CD4-positive, alpha-beta T cell treated with Interleukin-10 for 1 hour (primary cell): ENCODE measurements around the gene ANKRD65.
A peak's percentile ranks its signal among the peaks of the same experiment; 100 is the strongest.
"Not testable (repeated sequence)": the region's sequence is repeated elsewhere in the genome, so short reads cannot be mapped to it uniquely, and the experiment has no call there.

ENCODE experiments used
- DNase-seq: peaks from one replicate; pipeline ENCODE4 v3.0.0-alpha.2; 2020

ANKRD65 gene

GRCh38 chr1:1412311-1412902 lies 8.7 kb downstream of the ANKRD65 start:
- DNase-seq = not testable (repeated sequence)

GRCh38 chr1:1411626-1412025 lies 9.4 kb downstream of the ANKRD65 start:
- no peak for DNase-seq

GRCh38 chr1:1410238-1410637 lies 10.8 kb downstream of the ANKRD65 start:
- DNase-seq = not testable (repeated sequence)

- peak; percentile 25 for DNase-seq
Observed at GRCh38 chr1:1407636-1408318, 13.3 kb downstream of the ANKRD65 start.

GRCh38 chr1:1406821-1407635 lies 14.0 kb downstream of the ANKRD65 start, which contains the start of gene MRPL20:
MRPL20 (minus strand) TSS chr1:1407293; CDS start chr1:1407217, 76 bp downstream.
- DNase-seq = peak; percentile 95

- no peak for DNase-seq
Observed at GRCh38 chr1:1406101-1406820, 14.8 kb downstream of the ANKRD65 start.

GRCh38 chr1:1403653-1404052 lies 17.4 kb downstream of the ANKRD65 start:
- no peak for DNase-seq

GRCh38 chr1:1402901-1403392 lies 18.1 kb downstream of the ANKRD65 start:
- DNase-seq = not testable (repeated sequence)

GRCh38 chr1:1402072-1402900 lies 18.8 kb downstream of the ANKRD65 start:
- DNase-seq = peak; percentile 41

- DNase-seq = no peak
Observed at GRCh38 chr1:1401457-1402010, 19.5 kb downstream of the ANKRD65 start.

GRCh38 chr1:1400576-1401456 lies 20.3 kb downstream of the ANKRD65 start:
- no peak for DNase-seq

GRCh38 chr1:1399872-1400575 lies 21.1 kb downstream of the ANKRD65 start:
- DNase-seq = peak; percentile 4

GRCh38 chr1:1399187-1399871 lies 21.7 kb downstream of the ANKRD65 start, which contains the start of gene CCNL2:
CCNL2 (minus strand) TSS chr1:1399335; CDS start chr1:1399306, 29 bp downstream.
- peak; percentile 99 for DNase-seq

GRCh38 chr1:1398677-1399186 lies 22.3 kb downstream of the ANKRD65 start:
- DNase-seq = no peak

- DNase-seq = no peak
Observed at GRCh38 chr1:1397839-1398523, 23.1 kb downstream of the ANKRD65 start.

GRCh38 chr1:1395166-1395565 lies 25.9 kb downstream of the ANKRD65 start:
- DNase-seq = no peak

- DNase-seq = no peak
Observed at GRCh38 chr1:1394116-1394515, 27.0 kb downstream of the ANKRD65 start.

- DNase-seq = no peak
Observed at GRCh38 chr1:1393428-1393827, 27.6 kb downstream of the ANKRD65 start.
